ENCODE results near the gene VSTM2B.

GRCh38 chr19:29485293-29485692 lies 40.5 kb upstream of the VSTM2B start:
- TF ChIP-seq CTCF (IDR thresholded peaks at IDR 0.05; ENCODE audit: low read length) (no peak), EZH2 (IDR thresholded peaks at IDR 0.05; ENCODE audit: borderline replicate concordance, low read length) (no peak)

Data from OCI-LY1 (cell line).